COLO668 (cell line): ENCODE measurements around the gene SLC22A3.

Source experiments
- DNase-seq: peaks from one replicate; lab custom pipeline; 2025; ENCODE audit not compliant: unreplicated experiment; lab: John Stamatoyannopoulos, UW

The SLC22A3 gene

GRCh38 chr6:160494576-160494975 is 146.4 kb downstream of the SLC22A3 start:
- no peak for DNase-seq

- DNase-seq = no peak
Measured at GRCh38 chr6:160500639-160501038, 152.5 kb downstream of the SLC22A3 start.
